GM19025 (cell line): Measurements from ENCODE around the gene HOXD10.

ENCODE experiments used
- ATAC-seq: cut with Tn5 transposase; IDR thresholded peaks from one replicate; pipeline ENCODE4 v1.9.1; 2021; ENCODE audit warnings: mild to moderate bottlenecking, low read depth, moderate library complexity; ENCODE audit not compliant: unreplicated experiment

The HOXD10 gene

DNA sequence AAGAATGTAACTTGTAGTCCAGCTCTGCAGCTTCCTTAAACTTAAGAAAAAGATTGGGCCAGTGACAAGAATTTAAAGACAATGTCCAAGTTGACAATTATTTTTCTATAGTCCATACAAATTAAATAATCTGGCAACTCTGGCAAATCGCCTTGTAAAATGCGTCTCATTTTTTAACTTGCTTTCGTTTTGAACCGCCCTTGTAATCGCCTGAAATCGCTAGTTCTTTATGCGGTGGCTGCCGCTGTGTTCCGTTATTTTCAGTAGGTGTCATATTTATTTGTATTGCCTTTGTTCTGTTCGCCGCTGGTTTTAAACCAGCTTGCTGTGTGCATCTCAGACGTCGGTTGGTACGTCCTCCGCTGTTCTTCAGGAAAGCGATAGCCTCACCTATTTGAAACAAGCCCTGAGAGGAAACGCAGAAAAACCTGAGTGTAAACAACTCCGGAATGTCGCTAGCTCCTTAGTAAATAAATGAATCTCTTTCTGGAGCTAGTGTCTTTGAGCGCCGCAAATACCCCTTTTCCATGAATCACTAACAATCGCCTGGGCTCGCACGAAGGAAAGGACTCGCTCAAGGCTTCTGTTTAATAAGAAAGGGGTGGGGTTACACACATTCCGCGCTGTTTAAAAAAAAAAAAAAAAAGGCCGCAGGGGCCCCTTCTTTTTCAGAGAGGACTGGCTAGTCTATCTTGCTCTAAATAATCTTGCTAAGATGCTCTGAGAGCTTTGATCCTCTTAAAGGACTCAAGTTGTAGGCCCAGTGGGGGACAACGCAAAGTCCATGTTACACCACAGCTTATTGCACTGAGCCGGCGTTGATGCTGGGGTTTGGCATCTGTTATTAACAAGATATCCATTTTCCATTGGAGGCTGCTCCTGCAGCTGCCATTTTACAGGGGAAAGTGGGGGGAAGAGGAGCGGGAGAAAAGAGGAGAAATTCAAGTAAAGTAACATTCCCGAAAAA lies 15.9 kb downstream of the HOXD10 start:
- no peak for ATAC-seq

DNA sequence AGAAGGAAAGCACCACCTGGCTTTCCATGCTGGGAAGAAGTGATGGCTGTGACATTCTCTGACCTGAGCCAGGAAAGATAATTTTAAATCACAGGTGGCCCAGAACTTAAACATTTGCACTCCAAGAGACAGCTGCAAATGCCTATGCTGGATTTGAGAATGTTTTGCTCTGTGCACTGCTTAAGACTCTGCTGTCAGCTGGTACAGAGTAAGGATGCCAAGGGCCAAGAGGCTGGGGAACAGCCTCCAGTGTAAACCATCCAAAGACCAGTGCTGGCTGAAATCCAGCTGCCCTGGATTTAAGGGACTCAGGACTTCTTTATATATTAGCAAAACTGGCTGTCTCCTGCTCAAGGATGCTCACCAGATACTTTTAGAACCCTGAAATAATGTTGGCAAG lies 16.8 kb downstream of the HOXD10 start:
- no peak for ATAC-seq

DNA sequence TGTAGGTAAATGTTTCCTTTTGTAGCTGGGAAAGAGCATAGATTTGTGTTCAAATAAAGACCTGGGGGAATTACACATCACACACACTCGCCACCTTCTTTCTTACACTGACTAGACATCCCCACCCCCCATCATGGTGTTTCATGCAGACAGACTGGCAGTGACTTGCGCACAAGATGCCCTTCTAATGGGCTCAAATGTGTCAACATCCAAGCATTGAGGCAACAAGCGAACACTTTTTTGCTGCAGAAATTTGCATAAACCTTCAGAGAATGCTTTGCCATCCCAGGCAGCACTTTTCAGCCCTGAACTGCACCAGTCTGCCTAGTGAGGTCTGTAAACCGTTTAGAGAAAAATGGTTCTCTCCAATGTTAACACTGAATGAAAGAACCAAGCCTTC lies 17.5 kb downstream of the HOXD10 start:
- no peak for ATAC-seq

DNA sequence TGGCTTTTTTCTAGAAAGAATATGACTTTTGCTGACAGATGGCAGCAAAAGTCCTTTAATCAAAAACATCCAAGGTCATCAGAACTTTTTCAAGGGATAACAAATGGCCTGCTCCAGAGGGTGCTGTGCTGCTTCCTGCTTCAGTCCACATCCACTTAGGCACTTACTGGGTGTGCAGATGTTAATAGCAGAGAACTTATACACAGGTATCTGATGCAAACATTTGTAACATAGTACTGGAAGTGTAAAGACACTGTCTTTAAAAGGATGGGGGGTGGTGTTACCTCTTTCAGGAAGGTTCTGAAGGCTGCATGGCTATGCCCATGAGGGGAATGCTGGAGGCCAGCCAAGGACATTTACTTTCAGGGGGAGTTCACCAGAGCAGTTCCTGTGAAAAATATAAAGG lies 18.5 kb downstream of the HOXD10 start:
- ATAC-seq: no peak

DNA sequence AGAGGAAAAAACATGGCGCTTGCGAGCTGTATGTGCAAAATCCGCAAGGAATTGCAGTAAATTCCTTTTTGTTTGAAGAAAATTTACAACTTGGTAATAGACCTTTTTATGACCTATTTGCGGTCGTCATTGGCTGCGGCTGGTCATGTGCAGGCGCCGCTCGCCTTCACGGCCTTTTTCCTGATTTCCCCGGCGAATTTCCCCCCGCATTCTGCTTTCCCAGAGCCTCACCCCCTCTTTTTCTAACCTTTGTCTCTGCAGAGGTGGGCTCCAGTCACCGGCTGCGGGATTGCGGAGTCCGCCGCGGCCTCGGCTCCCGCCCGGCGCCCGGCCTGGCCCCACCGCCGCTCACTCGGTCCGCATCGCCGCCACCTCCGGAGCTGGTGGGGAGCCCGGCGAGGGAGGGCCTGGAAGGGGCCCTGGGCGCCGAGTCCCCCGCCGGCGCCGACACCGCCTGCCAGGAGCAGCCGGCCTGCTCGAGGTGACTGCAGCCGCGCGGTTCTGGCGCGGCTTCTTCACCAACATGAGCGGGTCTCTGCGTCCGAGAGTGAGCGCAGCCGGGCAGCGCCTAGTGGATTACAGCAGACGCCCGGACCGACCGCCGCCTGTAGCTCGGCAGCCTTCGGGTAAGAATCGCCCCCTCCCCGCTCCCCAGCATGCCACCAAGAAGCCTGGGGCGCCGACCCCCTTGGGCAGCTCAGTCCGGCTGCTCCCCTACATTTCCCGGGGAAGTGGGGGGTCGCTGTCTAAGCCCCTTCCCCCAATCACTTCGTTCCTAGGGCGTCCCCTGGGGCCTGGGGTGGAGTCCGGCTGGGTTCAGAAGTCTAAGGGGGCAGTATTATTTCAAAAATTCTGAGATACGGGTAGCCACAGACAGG lies 20.0 kb downstream of the HOXD10 start:
- ATAC-seq: no peak

DNA sequence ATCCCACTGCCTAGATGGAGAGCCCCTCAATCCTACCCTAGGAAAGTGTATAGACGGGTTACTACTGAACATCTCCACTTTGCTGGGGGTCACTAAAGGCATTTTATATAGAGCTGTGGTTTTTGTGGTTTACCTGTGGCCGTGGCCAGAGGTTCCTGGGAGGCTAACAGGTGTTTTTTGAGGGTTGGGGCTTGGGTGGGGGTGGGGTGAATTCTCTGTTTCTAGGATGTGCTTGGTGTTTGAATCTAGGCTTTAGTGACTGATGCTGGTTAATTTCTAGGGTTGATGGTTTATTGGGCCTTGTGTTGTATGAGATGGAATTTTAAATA lies 20.6 kb downstream of the HOXD10 start:
- ATAC-seq: no peak

DNA sequence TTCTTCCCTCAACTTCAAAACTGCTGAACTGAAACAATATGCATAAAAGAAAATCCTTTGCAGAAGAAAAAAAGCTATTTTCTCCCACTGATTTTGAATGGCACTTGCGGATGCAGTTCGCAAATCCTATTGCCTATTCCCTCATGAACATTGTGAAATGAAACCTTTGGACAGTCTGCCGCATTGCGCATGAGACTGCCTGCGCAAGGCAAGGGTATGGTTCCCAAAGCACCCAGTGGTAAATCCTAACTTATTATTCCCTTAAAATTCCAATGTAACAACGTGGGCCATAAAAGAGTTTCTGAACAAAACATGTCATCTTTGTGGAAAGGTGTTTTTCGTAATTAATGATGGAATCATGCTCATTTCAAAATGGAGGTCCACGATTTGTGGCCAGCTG lies 21.3 kb downstream of the HOXD10 start:
- no peak for ATAC-seq

DNA sequence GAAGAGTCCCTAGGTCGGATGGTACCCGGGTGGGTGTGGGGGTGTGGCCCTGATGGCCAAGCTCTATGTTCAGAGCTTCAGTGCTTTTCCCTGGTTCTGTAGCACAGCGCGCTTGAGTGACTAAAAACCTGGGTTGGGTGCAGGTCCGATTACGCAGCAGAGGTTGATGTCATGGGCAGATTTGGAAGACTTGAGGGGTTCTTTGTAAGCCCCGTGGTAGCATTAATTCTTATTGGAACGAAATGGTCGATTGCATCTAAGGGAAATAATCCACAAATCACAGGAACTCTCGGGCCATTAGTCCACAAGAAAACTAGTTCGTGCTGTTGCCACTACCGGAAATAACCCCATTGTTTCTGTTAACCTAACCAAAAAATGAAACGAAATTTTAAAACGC lies 21.9 kb downstream of the HOXD10 start:
- ATAC-seq: no peak

DNA sequence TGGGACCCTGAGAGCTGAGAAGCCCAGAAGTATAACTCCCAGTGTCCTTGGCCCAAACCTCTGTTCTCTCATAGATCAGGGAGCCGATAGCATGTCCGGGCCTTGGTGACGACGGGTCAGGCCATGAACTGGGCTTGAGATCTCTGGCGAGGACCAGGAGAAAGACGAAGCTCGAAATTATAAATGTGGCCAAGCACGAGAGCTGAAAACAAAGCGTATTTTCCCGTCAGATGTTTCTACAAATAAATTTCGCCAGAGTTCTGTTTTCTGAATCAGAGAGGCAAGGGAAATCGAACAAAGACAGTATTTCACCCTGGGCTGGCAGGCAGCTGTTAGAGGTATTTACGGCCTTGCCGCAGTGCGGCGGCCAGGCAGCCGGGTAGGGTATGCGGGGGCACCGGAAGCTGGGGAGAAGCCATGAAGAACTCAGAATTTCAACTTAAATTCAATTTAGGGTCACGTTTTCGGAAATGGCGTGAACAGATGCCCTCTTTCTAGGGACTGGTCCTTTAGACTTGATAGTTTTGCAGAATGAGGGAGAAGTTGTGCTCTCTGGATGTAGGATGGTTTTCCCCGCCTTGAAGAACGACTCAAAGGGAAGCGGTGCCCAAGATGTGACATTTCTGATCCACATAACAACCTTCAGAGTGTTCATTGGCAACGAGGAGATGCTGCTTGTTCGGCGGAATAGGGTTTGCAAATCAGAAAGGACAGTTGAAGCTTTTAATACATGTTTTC lies 22.5 kb downstream of the HOXD10 start:
- no peak for ATAC-seq

DNA sequence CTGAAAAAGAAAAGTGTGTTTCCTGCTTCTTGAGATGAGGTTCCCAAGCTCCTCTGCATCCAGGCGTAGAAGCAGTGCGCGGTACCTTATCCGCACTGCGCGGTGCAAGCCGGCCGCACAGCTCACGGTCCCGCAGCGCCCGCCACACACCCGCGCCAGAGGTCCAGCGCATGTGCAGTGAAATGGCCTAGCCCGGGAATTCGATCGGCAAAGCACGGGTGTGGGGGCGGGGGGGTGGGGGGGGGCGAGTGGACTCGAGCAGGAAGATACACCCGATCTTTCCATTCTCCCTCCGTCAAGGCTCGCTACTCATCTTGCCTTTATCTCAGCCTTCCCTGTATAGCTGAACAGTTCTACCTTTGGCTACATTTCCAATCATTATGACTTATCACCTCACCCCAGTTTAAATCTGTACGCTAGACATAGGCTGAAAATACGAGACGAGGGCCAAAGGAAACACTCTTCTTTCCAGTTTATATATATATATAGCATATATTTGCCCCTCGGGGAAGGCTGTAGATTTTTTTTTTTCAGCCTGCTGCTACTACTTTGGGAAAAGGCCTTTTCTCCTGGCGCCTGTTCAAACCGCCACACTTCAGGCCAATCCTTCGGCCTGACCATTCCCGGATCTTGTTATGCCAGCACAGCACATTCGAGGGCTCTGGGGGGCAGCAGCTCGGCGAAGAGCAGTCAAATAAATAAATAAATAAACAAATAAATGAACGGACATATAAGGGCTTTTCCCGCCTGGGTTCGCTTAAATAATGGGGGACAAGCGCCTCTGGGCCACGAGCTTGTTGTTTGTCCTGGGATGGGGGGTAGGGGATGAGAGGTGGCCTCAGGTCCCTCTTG lies 23.3 kb downstream of the HOXD10 start:
- no peak for ATAC-seq

DNA sequence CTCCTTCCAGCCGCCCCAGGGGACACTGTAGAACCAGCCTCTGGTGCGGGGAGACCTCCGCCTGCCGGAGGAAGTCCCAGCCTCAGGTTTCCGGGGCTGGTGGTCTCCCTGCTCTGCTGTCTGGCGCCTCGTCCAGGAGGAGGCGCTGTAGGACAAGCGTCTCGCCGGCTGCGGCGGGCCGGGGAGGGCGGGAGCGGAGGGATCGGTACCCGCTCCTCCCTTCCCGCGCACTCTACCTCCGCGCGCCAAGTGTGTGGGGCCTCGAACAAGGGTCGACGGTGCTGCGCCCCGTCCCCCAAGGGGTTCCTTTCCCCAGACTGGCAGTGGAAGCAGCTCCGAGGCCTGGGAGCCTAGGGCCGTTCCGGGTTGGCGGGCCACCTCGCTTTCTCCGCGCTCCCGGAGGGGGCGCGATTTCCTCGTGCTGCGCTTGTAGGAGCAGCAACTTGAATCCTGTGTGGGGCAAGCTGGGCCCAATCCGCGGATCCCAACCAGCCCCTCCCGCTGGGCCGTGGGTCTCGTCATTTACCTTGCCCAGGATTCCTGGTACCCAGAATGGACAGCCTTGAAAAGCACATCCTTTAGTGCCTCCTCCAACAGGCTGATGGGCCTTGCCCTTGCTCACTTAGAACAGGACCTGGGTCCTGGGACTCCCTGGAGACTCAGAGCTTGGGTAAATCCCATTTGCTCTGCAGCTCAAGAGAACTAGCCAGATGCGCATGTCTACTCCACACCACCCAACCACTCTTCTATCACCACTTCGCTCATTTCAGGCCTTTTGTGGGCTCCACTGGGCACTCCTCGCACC lies 24.1 kb downstream of the HOXD10 start:
- ATAC-seq: peak; percentile 88

DNA sequence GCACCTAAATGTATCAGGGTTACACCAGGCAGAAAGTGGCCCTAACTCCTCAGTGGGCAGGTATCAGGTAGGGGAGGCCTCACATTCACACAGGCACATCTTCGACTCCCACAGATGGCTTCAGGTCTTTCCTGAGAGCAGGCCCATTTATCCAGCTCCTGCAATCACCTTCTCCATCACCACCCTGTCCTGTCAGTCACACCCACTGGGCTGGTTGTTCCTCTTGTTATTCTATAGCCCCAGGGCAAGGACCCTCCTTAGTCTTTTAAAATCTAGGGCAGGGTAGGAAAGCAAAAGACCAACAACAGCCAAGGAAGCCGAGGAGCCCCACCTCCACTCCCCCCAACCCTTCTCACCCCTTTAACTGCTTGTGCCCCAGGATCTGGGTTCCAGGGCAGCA lies 25.7 kb downstream of the HOXD10 start:
- no peak for ATAC-seq

DNA sequence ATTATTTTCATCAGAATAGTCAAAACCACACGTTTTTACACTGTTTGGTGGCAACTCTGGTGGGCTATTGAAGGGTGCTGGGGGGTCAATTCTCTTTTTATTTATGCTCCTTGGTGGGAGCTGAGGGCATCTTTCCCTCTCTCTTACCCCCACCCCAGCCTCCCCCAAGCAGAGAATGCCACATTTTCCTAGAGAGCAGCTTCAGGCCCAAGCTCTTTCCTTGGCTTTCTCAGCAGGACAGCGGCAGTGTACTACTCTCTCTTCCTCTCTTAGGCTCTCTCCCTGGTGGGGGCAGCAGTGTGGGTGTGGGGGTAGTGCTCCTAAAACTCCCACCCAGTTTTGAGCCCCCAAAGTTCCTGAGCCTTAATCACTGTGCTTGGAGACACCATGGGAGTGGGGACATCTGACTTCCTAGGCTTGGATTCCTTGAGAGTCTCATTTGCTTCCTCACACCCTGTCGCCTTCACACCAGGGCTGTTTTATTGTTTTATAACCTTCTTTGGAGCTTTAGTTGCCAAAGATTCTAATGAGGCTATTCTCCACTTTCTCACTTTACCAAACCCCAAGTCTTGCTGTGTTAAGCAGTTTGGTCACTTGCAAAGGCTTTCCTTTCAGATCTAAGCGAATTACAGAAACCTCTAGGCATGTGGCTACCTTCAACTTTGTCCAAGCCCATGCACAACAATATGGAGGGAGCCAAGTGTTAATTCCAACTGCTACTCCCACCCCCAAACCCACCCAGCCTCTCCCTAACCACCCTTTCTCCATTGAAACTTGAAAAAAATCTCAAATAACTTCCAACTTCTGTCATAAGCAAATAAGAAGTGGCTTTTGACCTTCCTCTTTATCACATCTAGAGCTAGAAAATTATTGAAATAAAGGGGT lies 28.7 kb downstream of the HOXD10 start:
- no peak for ATAC-seq

DNA sequence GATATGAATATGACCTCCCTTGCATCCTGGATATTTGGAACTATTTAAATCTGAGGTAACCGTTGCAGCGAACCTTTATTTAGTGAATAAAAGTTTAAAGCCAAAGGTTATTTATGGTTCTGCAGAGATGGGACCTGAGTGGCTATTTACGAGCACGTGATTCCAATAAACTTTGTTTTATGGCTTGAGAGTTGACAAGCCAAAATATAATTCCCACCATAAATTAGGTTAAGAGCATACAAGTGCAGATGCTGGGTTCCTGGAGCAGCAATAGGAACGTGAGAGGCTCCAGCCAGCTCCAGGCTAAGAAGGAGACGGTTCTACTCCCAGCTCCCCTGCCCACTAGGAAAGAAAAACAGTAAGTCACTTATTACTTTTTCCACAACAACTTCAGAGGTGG lies 29.5 kb downstream of the HOXD10 start:
- no peak for ATAC-seq

DNA sequence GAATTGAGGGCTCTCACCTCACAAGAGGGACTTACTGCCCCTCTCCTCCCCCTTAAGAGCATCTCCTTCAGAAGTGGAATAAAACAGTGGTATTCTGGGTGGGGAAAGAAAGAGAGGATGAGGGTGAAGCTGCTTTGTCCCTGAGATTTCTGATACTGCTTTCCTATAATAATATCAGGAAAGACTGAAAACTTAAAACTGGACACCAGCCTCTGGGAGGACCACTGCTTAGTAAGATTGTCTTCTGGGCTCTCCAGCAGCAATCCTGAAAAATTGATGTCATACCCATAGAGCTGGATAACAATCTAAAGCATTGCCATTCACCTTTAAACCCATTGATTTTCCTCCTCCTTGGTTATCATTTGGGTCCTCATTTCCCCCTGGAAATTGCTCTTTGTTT lies 30.1 kb downstream of the HOXD10 start:
- no peak for ATAC-seq

DNA sequence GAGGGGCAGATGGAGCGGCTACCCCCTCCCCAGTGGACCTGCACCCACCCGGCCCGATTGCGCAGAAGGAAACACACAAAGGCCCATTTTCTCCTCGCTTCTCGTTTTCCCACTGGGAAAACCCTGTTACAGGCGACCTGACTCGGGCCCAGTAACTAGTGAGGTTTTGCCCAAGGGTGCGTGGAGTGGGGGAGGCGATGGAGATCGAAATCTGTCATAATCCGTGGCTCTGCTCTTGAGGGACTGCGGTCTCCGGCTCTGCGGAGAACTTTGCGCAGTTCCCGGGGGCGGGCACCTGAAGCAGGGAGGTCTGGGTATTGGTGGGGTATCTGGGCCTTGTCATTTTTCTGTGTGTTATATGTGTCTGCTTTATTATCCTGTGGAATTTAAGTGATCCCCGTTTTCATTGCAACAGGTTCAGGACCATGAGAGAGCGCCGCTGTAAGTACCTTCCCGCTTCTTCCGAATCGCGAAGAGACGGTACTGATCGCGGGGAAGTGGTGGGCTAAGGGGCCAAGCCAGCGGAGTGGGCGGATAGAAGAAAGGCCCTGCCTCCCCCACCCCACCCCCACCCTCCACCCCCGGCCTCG lies 30.7 kb downstream of the HOXD10 start:
- ATAC-seq: no peak

DNA sequence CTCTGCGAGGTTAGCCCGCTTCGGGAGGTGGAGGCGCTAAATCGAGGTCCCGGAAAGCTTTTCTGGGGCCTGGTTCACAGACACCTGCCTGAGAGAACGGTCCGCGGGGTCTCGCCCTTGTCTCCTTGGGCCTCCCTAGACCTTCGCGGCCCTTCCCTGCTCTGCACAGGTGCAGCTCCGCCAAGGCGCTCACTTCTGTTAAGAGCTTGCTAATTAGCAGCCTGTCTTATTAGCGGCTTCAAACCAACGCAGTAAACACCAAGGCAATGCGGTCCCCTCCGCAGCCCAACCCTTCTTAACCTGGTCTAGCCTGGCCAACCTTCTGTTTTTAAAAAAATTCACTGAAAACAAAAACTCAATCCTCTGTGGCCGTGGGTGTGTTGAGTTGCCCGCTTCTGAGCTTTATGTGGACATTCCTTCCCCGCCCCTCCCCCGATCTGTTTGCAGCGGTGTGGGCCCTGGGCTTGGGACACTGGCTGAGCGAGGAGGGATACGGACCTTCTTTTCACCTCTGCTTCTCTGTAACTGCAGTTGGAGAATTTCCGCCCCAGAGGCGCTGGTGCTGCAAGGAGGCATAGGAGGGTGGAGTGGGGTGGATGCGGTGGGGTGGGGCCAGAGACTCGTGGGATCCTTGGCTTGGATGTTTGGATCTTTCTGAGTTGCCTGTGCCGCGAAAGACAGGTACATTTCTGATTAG lies 31.4 kb downstream of the HOXD10 start:
- ATAC-seq: no peak
